ENCODE results near the gene GPR3.
A peak's percentile ranks its signal among the peaks of the same experiment; 100 is the strongest.
"Not testable (repeated sequence)": the region's sequence is repeated elsewhere in the genome, so short reads cannot be mapped to it uniquely, and the experiment has no call there.

The GPR3 gene

GRCh38 chr1:27406362-27406680 is 13.9 kb downstream of the GPR3 start:
- Mint-ChIP-seq H3K4me3 (no peak overlapping the region), H3K27ac (peak overlapping the region; percentile 16), H3K27me3 (no peaks in the 10 kb centered on the region), H3K9me3 (no peaks in the 10 kb centered on the region), H3K4me1 (ENCODE audit: low read depth) (peaks cover 61% of the 10 kb centered on the region), H3K36me3 (ENCODE audit: low read depth) (peaks cover 76% of the 10 kb centered on the region)
- intact Hi-C loops (cut with micrococcal nuclease) = loop anchor here (10.0 kb wide), 1 partner anchor 258 kb away; no protein-coding TSS in a partner anchor

GRCh38 chr1:27406791-27407190 is 14.4 kb downstream of the GPR3 start:
- Mint-ChIP-seq H3K4me1 (ENCODE audit: low read depth) (peaks cover 61% of the 10 kb centered on the region), H3K36me3 (ENCODE audit: low read depth) (peaks cover 80% of the 10 kb centered on the region), H3K27ac (peak overlapping the region; percentile 30)
- not testable (repeated sequence) for H3K9me3 Mint-ChIP-seq, H3K27me3 Mint-ChIP-seq, H3K4me3 Mint-ChIP-seq
- intact Hi-C loops (cut with micrococcal nuclease) = loop anchor here (10.0 kb wide), 1 partner anchor 258 kb away; no protein-coding TSS in a partner anchor

GRCh38 chr1:27408151-27408550 is 15.7 kb downstream of the GPR3 start:
- H3K27ac Mint-ChIP-seq = no peak overlapping the region
- intact Hi-C loops (cut with micrococcal nuclease) = loop anchor here (10.0 kb wide), 1 partner anchor 257 kb away; no protein-coding TSS in a partner anchor
- H3K4me3 Mint-ChIP-seq = no peak overlapping the region
- no peaks in the 10 kb centered on the region for H3K9me3 Mint-ChIP-seq
- no peaks in the 10 kb centered on the region for H3K27me3 Mint-ChIP-seq
- H3K4me1 Mint-ChIP-seq (ENCODE audit: low read depth) = peaks cover 49% of the 10 kb centered on the region
- H3K36me3 Mint-ChIP-seq (ENCODE audit: low read depth) = peaks cover 94% of the 10 kb centered on the region

GRCh38 chr1:27409669-27410068 is 17.2 kb downstream of the GPR3 start:
- Mint-ChIP-seq H3K36me3 (ENCODE audit: low read depth) (peaks cover 98% of the 10 kb centered on the region), H3K9me3 (no peaks in the 10 kb centered on the region), H3K4me3 (no peak overlapping the region), H3K27me3 (no peaks in the 10 kb centered on the region), H3K4me1 (ENCODE audit: low read depth) (peaks cover 36% of the 10 kb centered on the region), H3K27ac (no peak overlapping the region)
- intact Hi-C loops (cut with micrococcal nuclease) = loop anchor here (10.0 kb wide), 1 partner anchor 255 kb away; no protein-coding TSS in a partner anchor

- peaks cover 32% of the 10 kb centered on the region for H3K4me1 Mint-ChIP-seq (ENCODE audit: low read depth)
- H3K4me3 Mint-ChIP-seq = no peak overlapping the region
- H3K27me3 Mint-ChIP-seq = no peaks in the 10 kb centered on the region
- H3K27ac Mint-ChIP-seq = no peak overlapping the region
- H3K36me3 Mint-ChIP-seq (ENCODE audit: low read depth) = peaks cover 100% of the 10 kb centered on the region
- no peaks in the 10 kb centered on the region for H3K9me3 Mint-ChIP-seq
- intact Hi-C loops (cut with micrococcal nuclease) = no loop called here
Measured at GRCh38 chr1:27410709-27411108, 18.3 kb downstream of the GPR3 start.

GRCh38 chr1:27412502-27412901 is 20.1 kb downstream of the GPR3 start:
- Mint-ChIP-seq H3K4me1 (ENCODE audit: low read depth) (peaks cover 33% of the 10 kb centered on the region), H3K4me3 (no peak overlapping the region), H3K27ac (no peak overlapping the region), H3K36me3 (ENCODE audit: low read depth) (peaks cover 100% of the 10 kb centered on the region), H3K9me3 (no peaks in the 10 kb centered on the region), H3K27me3 (no peaks in the 10 kb centered on the region)
- intact Hi-C loops (cut with micrococcal nuclease) = no loop called here

- H3K4me3 Mint-ChIP-seq = no peak overlapping the region
- no peak overlapping the region for H3K27ac Mint-ChIP-seq
- no peaks in the 10 kb centered on the region for H3K9me3 Mint-ChIP-seq
- no peaks in the 10 kb centered on the region for H3K27me3 Mint-ChIP-seq
- peaks cover 31% of the 10 kb centered on the region for H3K4me1 Mint-ChIP-seq (ENCODE audit: low read depth)
- H3K36me3 Mint-ChIP-seq (ENCODE audit: low read depth) = peaks cover 100% of the 10 kb centered on the region
- intact Hi-C loops (cut with micrococcal nuclease) = no loop called here
Measured at GRCh38 chr1:27413004-27413403, 20.6 kb downstream of the GPR3 start.

GRCh38 chr1:27414091-27414490 is 21.7 kb downstream of the GPR3 start:
- Mint-ChIP-seq H3K4me1 (ENCODE audit: low read depth) (peaks cover 38% of the 10 kb centered on the region), H3K9me3 (no peaks in the 10 kb centered on the region), H3K27ac (peak overlapping the region; percentile 58), H3K4me3 (no peak overlapping the region), H3K27me3 (no peaks in the 10 kb centered on the region), H3K36me3 (ENCODE audit: low read depth) (peaks cover 100% of the 10 kb centered on the region)
- intact Hi-C loops (cut with micrococcal nuclease) = no loop called here

GRCh38 chr1:27416387-27417111 is 24.1 kb downstream of the GPR3 start:
- Mint-ChIP-seq H3K4me3 (no peak overlapping the region), H3K36me3 (ENCODE audit: low read depth) (peaks cover 87% of the 10 kb centered on the region), H3K27me3 (no peaks in the 10 kb centered on the region), H3K27ac (peak overlapping the region; percentile 53), H3K4me1 (ENCODE audit: low read depth) (peaks cover 39% of the 10 kb centered on the region), H3K9me3 (no peaks in the 10 kb centered on the region)
- intact Hi-C loops (cut with micrococcal nuclease) = loop anchor here (5.0 kb wide), 1 partner anchor 71 kb away; no protein-coding TSS in a partner anchor

- peaks cover 84% of the 10 kb centered on the region for H3K36me3 Mint-ChIP-seq (ENCODE audit: low read depth)
- H3K9me3 Mint-ChIP-seq = no peaks in the 10 kb centered on the region
- no peak overlapping the region for H3K4me3 Mint-ChIP-seq
- H3K27ac Mint-ChIP-seq = peak overlapping the region; percentile 80
- H3K4me1 Mint-ChIP-seq (ENCODE audit: low read depth) = peaks cover 48% of the 10 kb centered on the region
- no peaks in the 10 kb centered on the region for H3K27me3 Mint-ChIP-seq
- intact Hi-C loops (cut with micrococcal nuclease) = loop anchor here (5.0 kb wide), 1 partner anchor 70 kb away; no protein-coding TSS in a partner anchor
Measured at GRCh38 chr1:27417713-27418112, 25.3 kb downstream of the GPR3 start.

- H3K27ac Mint-ChIP-seq = peak overlapping the region; percentile 80
- peaks cover 49% of the 10 kb centered on the region for H3K4me1 Mint-ChIP-seq (ENCODE audit: low read depth)
- no peaks in the 10 kb centered on the region for H3K9me3 Mint-ChIP-seq
- H3K36me3 Mint-ChIP-seq (ENCODE audit: low read depth) = peaks cover 78% of the 10 kb centered on the region
- H3K4me3 Mint-ChIP-seq = no peak overlapping the region
- intact Hi-C loops (cut with micrococcal nuclease) = loop anchor here (5.0 kb wide), 1 partner anchor 69 kb away; no protein-coding TSS in a partner anchor
- no peaks in the 10 kb centered on the region for H3K27me3 Mint-ChIP-seq
Measured at GRCh38 chr1:27418326-27419185, 26.1 kb downstream of the GPR3 start.

- intact Hi-C loops (cut with micrococcal nuclease) = no loop called here
- H3K36me3 Mint-ChIP-seq (ENCODE audit: low read depth) = peaks cover 76% of the 10 kb centered on the region
- H3K9me3 Mint-ChIP-seq = no peaks in the 10 kb centered on the region
- peaks cover 61% of the 10 kb centered on the region for H3K4me1 Mint-ChIP-seq (ENCODE audit: low read depth)
- H3K27ac Mint-ChIP-seq = peak overlapping the region; percentile 50
- no peaks in the 10 kb centered on the region for H3K27me3 Mint-ChIP-seq
- no peak overlapping the region for H3K4me3 Mint-ChIP-seq
Measured at GRCh38 chr1:27423709-27424108, 31.3 kb downstream of the GPR3 start.

- peak overlapping the region; percentile 2 for H3K4me3 Mint-ChIP-seq
- peaks cover 75% of the 10 kb centered on the region for H3K4me1 Mint-ChIP-seq (ENCODE audit: low read depth)
- H3K27me3 Mint-ChIP-seq = no peaks in the 10 kb centered on the region
- intact Hi-C loops (cut with micrococcal nuclease) = loop anchor here (5.0 kb wide), 1 partner anchor 35 kb away; no protein-coding TSS in a partner anchor
- H3K36me3 Mint-ChIP-seq (ENCODE audit: low read depth) = peaks cover 63% of the 10 kb centered on the region
- H3K9me3 Mint-ChIP-seq = no peaks in the 10 kb centered on the region
- peak overlapping the region; percentile 84 for H3K27ac Mint-ChIP-seq
Measured at GRCh38 chr1:27427329-27427728, 34.9 kb downstream of the GPR3 start.

- Mint-ChIP-seq H3K4me3 (peak overlapping the region; percentile 64), H3K9me3 (no peaks in the 10 kb centered on the region), H3K27ac (peak overlapping the region; percentile 84), H3K4me1 (ENCODE audit: low read depth) (peaks cover 71% of the 10 kb centered on the region), H3K27me3 (no peaks in the 10 kb centered on the region), H3K36me3 (ENCODE audit: low read depth) (peaks cover 58% of the 10 kb centered on the region)
- intact Hi-C loops (cut with micrococcal nuclease) = loop anchor here (5.0 kb wide), 1 partner anchor 34 kb away; no protein-coding TSS in a partner anchor
Measured at GRCh38 chr1:27427816-27428315, 35.4 kb downstream of the GPR3 start.

Data from dendritic cell treated with granulocyte-macrophage colony-stimulating factor and Interleukin-4, amounts not matched to agents 40 ng/mL and 50 ng/mL, for 4 days (primary cell).